SK-N-SH (cell line): ENCODE results near the gene GABRB1.

Experiments
- CHD2 ChIP-seq: fragments of 150-350 bp; IDR thresholded peaks from 2 replicates; pipeline ENCODE4 v1.6.1; 2018; ENCODE audit warnings: low read length; ENCODE audit not compliant: partially characterized antibody
- EP300 ChIP-seq, 2 experiments: IDR thresholded peaks; 2 replicates each; pipeline versions ENCODE4 v1.4.0 to v1.6.1; 2012; ENCODE audit warnings: borderline replicate concordance in 1 of 2, low read depth in 1 of 2, low read length in 1 of 2
- EZH2phosphoT487 ChIP-seq: fragments of 200-600 bp; sonication (generic); IDR thresholded peaks from 2 replicates; pipeline ENCODE4 v1.6.1; 2017; ENCODE audit warnings: low read depth, mixed run types, mild to moderate bottlenecking, antibody characterized with exemption, moderate library complexity, borderline replicate concordance
- GATA2 ChIP-seq: sonication (generic); formaldehyde crosslinking; IDR thresholded peaks from 2 replicates; pipeline ENCODE4 v1.5.0; 2020; ENCODE audit warnings: mild to moderate bottlenecking, missing genetic modification reagents
- JUND ChIP-seq: IDR thresholded peaks from 2 replicates; pipeline ENCODE4 v1.4.0; 2012
- MXI1 ChIP-seq: IDR thresholded peaks from 2 replicates; pipeline ENCODE4 v1.6.1; 2012; ENCODE audit warnings: mild to moderate bottlenecking, low read depth, low read length, improper control_type of control experiment
- POLR2AphosphoS5 ChIP-seq: IDR thresholded peaks from 2 replicates; pipeline ENCODE4 v1.6.1; 2012; ENCODE audit warnings: low read depth, low read length
- REST ChIP-seq: IDR thresholded peaks from 2 replicates; pipeline ENCODE4 v1.6.1; 2012; ENCODE audit warnings: mild to moderate bottlenecking, low read depth, low read length, moderate library complexity
- RFX5 ChIP-seq: IDR thresholded peaks from 2 replicates; pipeline ENCODE4 v1.6.1; 2012; ENCODE audit warnings: mild to moderate bottlenecking, improper control_type of control experiment, low read length
- TCF12 ChIP-seq: IDR thresholded peaks from 2 replicates; pipeline ENCODE4 v1.4.0; 2012
- TF ChIP-seq, protein P1 (sequence below): IDR thresholded peaks from 2 replicates; pipeline ENCODE4; 2012
- TF ChIP-seq, protein P2 (sequence below): fragments of 200-600 bp; sonication (generic); IDR thresholded peaks from 2 replicates; pipeline ENCODE4 v1.6.1; 2017; ENCODE audit warnings: antibody characterized with exemption, mild to moderate bottlenecking, moderate library complexity

DNA sequence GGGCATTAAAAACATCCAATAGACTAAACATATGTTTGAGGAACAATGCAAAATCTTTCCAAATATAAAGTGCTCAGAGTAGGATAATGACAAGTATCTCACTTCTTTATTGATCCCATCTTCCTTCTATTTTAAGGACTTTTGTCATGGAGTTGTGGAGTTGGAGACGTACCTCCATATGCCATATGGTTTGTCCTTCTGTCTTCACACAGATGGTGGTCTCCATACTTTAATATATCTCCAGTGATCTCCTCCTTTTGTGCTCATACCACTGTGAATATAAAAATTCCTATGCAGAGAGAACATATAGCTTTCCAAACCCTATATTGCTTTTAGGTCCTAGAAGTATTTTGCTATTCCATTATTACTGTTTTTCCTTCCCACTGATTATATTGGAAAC, 64.5 kb downstream of the GABRB1 start:
- no peak for TF ChIP-seq EP300 (IDR thresholded peaks at IDR 0.05; ENCODE audit: borderline replicate concordance in 1 of 2, low read depth in 1 of 2, low read length in 1 of 2)
- TF ChIP-seq CHD2, result no peak
- TF ChIP-seq, protein P1, sequence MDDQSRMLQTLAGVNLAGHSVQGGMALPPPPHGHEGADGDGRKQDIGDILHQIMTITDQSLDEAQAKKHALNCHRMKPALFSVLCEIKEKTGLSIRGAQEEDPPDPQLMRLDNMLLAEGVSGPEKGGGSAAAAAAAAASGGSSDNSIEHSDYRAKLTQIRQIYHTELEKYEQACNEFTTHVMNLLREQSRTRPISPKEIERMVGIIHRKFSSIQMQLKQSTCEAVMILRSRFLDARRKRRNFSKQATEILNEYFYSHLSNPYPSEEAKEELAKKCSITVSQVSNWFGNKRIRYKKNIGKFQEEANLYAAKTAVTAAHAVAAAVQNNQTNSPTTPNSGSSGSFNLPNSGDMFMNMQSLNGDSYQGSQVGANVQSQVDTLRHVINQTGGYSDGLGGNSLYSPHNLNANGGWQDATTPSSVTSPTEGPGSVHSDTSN, result no peak
- no peak for TF ChIP-seq RFX5
- TF ChIP-seq, protein P2, sequence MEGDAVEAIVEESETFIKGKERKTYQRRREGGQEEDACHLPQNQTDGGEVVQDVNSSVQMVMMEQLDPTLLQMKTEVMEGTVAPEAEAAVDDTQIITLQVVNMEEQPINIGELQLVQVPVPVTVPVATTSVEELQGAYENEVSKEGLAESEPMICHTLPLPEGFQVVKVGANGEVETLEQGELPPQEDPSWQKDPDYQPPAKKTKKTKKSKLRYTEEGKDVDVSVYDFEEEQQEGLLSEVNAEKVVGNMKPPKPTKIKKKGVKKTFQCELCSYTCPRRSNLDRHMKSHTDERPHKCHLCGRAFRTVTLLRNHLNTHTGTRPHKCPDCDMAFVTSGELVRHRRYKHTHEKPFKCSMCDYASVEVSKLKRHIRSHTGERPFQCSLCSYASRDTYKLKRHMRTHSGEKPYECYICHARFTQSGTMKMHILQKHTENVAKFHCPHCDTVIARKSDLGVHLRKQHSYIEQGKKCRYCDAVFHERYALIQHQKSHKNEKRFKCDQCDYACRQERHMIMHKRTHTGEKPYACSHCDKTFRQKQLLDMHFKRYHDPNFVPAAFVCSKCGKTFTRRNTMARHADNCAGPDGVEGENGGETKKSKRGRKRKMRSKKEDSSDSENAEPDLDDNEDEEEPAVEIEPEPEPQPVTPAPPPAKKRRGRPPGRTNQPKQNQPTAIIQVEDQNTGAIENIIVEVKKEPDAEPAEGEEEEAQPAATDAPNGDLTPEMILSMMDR, result no peak
- TF ChIP-seq POLR2AphosphoS5, result no peak
- TF ChIP-seq EZH2phosphoT487, result no peak
- TF ChIP-seq JUND, result no peak
- no peak for TF ChIP-seq REST
- TF ChIP-seq GATA2 (CRISPR knock-in tag), result no peak
- TF ChIP-seq MXI1, result no peak
- no peak for TF ChIP-seq TCF12
